GM12892 (cell line): Measurements from ENCODE around the gene ANKRD60.

ENCODE experiments used
- DNase-seq: peaks from one replicate; pipeline ENCODE4 v3.0.0; 2011; ENCODE audit not compliant: insufficient read length
- FAIRE-seq: peaks from 2 replicates; lab custom pipeline; 2011; peaks lifted over from hg19 to GRCh38; lab: Jason Lieb, UNC
- POLR2A ChIP-seq: IDR thresholded peaks from 2 replicates; pipeline ENCODE4 v1.6.1; 2011; ENCODE audit warnings: low read depth, low read length, control low read depth
- POLR2AphosphoS5 ChIP-seq: IDR thresholded peaks from 2 replicates; pipeline ENCODE4 v1.6.1; 2011; ENCODE audit warnings: low read depth, low read length, control low read depth
- TAF1 ChIP-seq: IDR thresholded peaks from 2 replicates; pipeline ENCODE4 v1.6.1; 2011; ENCODE audit warnings: low read depth, mild to moderate bottlenecking, control low read depth, low read length, borderline replicate concordance

ANKRD60 gene

DNA sequence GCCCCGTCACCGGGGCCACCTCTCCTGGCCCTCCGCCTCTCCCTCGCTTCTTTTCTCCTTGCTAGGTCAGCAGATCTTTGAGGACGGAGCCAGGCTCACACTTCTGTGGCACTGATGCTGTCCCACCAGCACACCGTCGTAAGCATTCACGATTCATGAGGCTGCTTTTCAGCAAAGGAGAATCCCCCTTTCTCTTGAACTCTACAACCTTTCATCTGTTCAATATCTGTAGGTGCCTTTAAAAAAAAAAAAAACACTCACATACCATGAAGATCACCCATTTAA is 31.3 kb downstream of the ANKRD60 start:
- TF ChIP-seq POLR2AphosphoS5: no peak
- TF ChIP-seq POLR2A: no peak
- no peak for TF ChIP-seq TAF1
- FAIRE-seq (no peak), DNase-seq (no peak)

DNA sequence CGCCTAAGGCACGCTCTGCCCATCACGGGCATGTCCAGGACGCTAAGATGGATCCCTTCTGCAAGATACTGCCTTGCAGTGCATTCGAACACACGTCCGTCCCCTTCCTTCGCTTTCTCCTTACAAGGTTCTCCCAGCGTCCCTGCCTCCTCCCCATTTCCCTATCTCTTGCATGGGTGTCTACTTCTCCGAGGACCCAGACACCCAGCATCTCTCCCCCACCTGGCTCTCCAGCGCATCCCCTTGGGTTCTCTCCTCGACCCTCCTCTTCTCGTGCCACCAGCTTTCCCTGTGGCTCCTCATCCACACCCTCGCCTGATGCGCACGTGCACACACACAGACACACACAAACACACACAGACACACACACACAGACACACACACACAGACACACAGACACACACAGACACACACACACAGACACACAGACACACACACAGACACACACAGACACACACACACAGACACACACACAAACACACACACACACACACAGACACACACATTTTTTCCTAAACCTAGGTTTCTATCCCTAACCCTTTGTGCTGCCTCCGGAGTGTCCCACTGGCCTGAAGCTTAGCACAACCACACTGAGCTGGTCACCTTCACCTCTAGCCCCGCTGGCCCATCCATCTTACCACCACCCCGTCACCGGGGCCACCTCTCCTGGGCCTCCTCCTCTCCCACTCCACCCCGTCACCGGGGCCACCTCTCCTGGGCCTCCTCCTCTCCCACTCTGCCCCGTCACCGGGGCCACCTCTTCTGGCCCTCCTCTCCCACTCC is 31.9 kb downstream of the ANKRD60 start:
- DNase-seq (no peak), FAIRE-seq (no peak)
- TF ChIP-seq POLR2A (no peak), POLR2AphosphoS5 (no peak), TAF1 (no peak)

- TF ChIP-seq POLR2AphosphoS5 (no peak), TAF1 (no peak), POLR2A (no peak)
- FAIRE-seq: no peak
- no peak for DNase-seq
These were observed 33.4 kb downstream of the ANKRD60 start for GRCh38 chr20:58195047-58195446.

DNA sequence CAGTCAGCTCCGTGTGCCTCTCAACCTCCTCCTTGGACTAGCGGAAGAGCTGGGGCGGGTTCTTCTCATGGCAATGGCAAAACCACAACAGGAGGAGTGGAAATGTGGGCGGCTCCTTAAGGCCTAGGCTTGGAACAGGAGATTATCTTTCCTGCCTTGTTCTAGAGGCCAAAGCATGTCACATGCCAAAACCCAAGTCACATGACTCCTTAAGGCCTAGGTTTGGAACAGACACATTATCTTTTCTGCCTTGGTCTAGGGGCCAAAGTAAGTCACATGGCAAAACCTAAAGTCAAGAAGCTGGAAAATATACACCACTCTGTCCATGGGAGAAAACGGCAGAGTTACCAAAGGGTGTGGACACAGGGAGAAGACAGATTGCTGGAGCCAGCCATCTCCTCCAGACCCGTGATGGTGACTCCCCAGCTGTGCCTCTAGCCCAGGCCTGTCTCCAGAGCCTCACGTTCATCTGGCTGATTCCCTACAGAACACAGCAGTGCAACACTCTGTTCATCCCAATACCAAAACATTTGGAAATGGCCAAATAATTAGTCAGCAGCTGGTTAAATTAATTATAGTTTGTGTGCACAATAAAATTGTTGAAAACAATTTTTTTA is 34.2 kb downstream of the ANKRD60 start:
- DNase-seq (no peak), FAIRE-seq (no peak)
- TF ChIP-seq POLR2AphosphoS5 (no peak), TAF1 (no peak), POLR2A (no peak)

- FAIRE-seq (no peak), DNase-seq (peak; percentile 33)
- TF ChIP-seq TAF1 (no peak), POLR2AphosphoS5 (no peak), POLR2A (no peak)
These were observed 35.9 kb downstream of the ANKRD60 start for GRCh38 chr20:58192567-58192966.

DNA sequence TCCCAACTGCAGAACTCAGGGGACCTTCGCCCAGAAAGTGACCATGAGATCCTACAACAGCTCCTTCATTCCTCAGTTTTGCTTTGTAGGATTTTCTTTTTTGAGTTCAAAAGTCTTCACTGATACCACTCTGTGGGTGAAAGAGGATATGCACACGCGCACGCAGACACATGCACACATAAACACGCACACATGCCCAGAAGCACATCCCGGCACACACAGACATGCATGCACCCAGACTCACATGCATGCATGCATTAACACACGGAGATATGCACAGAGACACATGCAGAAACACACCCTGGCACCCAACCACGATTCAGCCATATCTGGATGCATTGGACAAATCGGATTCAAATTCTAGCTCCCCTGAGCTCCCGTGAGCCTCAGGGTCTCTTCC is 36.4 kb downstream of the ANKRD60 start:
- DNase-seq (no peak), FAIRE-seq (no peak)
- no peak for TF ChIP-seq POLR2AphosphoS5
- no peak for TF ChIP-seq TAF1
- no peak for TF ChIP-seq POLR2A

DNA sequence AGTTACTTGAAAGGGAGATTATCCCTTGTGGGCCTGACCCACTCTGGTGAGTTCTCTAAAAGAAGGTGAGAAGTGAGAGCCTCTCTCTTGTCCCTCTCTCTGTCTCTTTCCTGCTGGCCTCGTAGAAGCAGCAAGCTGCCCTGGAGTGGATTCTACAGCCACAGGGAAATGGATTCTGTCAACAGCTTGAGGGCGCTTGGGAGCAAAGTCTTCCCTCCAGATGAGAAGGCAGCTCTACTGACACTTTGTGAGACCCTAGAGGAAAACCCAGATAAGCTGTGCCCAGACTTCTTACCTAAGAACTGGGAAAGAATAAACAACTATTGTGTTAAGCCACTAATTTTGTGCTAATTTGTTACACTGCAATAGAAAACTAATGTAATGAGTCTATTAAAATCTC is 39.9 kb downstream of the ANKRD60 start:
- DNase-seq: no peak
- no peak for FAIRE-seq
- TF ChIP-seq TAF1 (no peak), POLR2A (no peak), POLR2AphosphoS5 (no peak)

DNA sequence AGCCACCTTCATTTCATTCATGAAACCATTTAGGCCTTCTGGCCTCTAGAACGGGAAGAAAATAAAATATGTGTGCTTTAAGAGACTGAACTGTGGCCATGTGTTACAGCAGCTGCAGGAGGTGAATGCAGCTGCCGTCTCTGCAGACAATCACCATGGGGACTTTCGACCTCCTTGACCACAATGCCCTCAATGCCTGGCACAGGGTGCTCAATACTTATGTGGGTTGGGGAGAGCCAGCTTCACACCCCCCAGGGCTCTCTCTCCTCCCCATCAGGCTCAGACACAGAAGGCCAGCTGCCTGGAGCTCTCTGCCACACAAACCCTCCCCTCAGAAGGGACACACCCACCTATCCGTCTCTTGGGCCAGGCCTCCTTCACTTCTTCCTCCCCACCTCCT is 43.5 kb downstream of the ANKRD60 start:
- no peak for TF ChIP-seq TAF1
- TF ChIP-seq POLR2A: no peak
- no peak for TF ChIP-seq POLR2AphosphoS5
- no peak for DNase-seq
- FAIRE-seq: no peak

DNA sequence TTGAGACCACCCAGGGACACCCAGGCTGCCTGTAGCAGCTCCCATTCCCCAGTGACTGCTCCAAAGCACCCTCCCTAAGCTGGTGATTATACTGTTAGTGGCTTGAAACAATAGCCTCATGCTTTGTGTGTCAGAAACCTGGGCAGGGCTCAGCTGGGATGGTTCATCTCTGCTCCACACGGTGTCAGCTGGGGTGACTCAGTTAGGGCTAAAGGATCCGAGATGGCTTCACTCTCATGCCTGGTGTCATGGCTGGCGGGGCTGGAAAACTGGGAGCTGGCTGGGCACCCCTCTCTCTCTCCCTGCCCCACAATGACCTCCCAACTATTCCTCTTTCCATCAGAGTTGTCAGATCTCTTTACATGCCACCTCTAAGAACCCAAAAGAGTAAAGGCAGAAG is 44.4 kb downstream of the ANKRD60 start:
- no peak for TF ChIP-seq POLR2A
- TF ChIP-seq TAF1: no peak
- no peak for TF ChIP-seq POLR2AphosphoS5
- no peak for DNase-seq
- FAIRE-seq: no peak

DNA sequence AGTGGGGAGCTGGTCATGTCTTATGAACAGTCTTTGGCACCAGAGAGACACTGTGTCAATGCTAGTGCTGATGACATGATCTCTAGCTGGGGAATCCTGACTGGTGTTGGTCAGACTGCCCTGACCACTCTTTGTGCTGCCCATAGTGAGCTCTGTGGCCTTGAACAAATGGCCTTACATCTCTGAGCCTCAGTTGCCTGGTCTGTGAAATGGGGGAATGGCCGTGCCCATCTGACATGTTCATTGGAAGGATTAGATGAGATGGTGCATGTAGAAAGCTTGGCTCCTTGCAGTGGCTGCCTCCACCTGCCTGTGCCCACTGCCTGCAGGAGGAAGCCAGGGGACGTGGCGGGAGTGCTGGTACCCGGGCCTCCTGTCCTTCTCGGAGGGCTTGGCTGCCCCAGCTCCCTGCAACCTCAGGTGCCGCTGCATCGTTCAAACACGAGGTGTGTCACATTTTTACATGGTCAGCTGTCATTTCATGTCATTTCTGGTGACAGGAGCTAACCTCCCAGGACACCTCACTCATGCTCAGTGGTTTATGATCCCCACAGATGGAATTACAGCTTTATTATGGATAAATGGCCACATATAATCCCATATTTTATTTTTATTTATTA is 45.8 kb downstream of the ANKRD60 start:
- DNase-seq (no peak), FAIRE-seq (no peak)
- TF ChIP-seq POLR2AphosphoS5 (no peak), POLR2A (no peak)

DNA sequence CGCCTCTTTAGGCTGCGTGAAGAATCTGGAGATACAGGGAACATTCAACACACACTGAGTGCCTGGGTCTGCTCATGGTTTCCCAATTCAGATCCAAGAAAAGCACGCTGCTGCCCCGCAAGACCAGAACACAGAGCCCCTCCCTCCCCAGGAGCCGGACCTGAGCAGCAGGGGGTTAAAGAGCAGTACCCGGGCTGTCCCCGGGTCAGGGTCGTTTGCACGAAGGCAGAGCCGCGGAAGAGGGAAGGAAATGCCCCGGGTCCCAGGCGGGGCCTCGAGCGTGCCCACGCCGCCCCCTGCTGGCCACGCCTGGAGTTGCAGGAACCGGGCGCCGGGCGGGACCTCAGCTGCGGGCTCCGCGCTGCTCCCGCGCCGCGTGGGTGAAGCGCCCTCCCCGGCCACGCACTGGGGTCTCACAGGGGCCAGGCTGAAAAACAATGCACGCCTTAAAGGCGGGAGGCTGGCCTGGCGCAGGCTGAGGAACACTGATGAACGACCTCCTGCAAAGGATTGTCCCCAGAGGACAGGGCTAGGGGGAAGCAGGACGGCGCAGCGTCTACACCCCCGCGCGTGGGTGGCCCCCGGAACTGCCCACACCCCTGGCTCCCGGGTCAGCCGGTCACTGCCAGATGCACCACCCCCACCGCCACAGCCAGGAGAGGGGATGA is 48.9 kb downstream of the ANKRD60 start:
- no peak for TF ChIP-seq TAF1
- no peak for TF ChIP-seq POLR2AphosphoS5
- TF ChIP-seq POLR2A: no peak
- FAIRE-seq (no peak), DNase-seq (peak; percentile 67)

DNA sequence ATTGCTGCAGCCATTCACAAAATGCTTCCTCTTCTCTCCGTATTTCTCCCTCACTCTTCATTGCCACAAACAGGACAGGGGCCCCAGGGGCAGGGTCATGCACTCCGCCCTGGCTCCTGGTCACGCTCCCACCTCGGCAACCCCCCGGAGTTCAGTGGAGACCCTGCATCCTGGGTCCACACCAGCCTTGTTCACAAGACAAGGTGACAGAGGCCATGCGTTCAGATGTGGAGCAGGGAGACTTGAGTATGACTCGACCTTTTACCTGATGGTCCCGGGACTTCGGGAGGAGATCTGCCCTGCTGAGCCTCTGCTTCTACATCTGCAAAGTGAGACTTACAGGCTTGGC is 49.4 kb downstream of the ANKRD60 start:
- DNase-seq (no peak), FAIRE-seq (no peak)
- TF ChIP-seq POLR2AphosphoS5: no peak
- TF ChIP-seq TAF1: no peak
- no peak for TF ChIP-seq POLR2A

DNA sequence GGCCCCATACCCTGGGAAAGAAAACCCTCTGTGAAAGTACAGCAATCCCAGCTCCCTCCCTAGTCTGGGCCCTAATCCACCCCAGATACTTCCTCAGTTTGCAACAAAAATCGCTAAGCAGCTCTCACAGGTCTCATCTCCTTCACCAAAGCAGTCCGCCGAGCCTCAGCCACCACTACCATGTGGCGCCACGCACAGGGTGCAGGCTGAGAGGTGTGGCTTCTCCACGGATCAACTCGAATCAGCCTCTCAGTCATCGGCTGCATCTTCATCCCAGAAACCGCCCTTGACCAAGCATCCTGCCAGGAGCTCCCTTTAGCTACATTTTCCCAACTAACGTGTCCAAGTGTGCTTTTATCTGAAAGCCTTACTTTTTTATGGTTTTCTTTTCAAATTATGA is 50.7 kb downstream of the ANKRD60 start:
- no peak for TF ChIP-seq TAF1
- no peak for TF ChIP-seq POLR2AphosphoS5
- TF ChIP-seq POLR2A: no peak
- FAIRE-seq (no peak), DNase-seq (no peak)
